B cell (primary cell): ENCODE data around the gene CACUL1. TPM values are rescaled to one million over a fixed set of nuclear protein-coding genes. Genes with fewer than 3 reads are reported as not detected.

Experiments
- ATAC-seq: fragments of 200-7000 bp; cut with Tn5 transposase; one replicate; pipeline ENCODE4 v1.10.0; 2021; ENCODE audit warnings: low read depth, mild to moderate bottlenecking, moderate number of reproducible peaks, moderate library complexity
- CTCF ChIA-PET: fragments of 350-600 bp; sonication (Branson Sonifier 250); formaldehyde crosslinking; loops from one replicate; lab custom pipeline; 2021; ENCODE audit warnings: antibody characterized with exemption, inconsistent platforms; lab: Charles Lee
- POLR2A ChIA-PET: fragments of 350-600 bp; sonication (Branson Sonifier 250); formaldehyde crosslinking; loops from one replicate; lab custom pipeline; 2021; ENCODE audit warnings: antibody characterized with exemption; lab: Charles Lee
- DNase-seq: peaks from one replicate; pipeline ENCODE4 v3.0.0; 2013
- H2AFZ ChIP-seq: 2 replicates; pipeline ENCODE4 v1.6.1; 2012; ENCODE audit warnings: mild to moderate bottlenecking, low read depth, low read length; ENCODE audit not compliant: insufficient read depth, poor library complexity, severe bottlenecking
- H3K27ac ChIP-seq, 2 donors: 1 replicate in 1 of 2; 2 replicates in 1 of 2; pipeline ENCODE4 v1.5.1; 2012 to 2013; ENCODE audit warnings: low read length in 2 of 2, mild to moderate bottlenecking in 2 of 2, moderate library complexity in 1 of 2
- H3K27me3 ChIP-seq, 4 experiments: fragments of 200-600 bp in 1 of 4; sonication (generic) in 1 of 4; replicated peaks in 1 of 4; 1 replicate in 2 of 4; 2 replicates in 2 of 4; pipeline versions ENCODE4 v1.6.1 to v1.7.0; 2013 to 2016; ENCODE audit warnings: low read length in 3 of 4, mild to moderate bottlenecking in 2 of 4, mixed read lengths in 1 of 4, moderate library complexity in 1 of 4; ENCODE audit not compliant: insufficient read depth in 4 of 4, control insufficient read depth in 3 of 4; ENCODE audit errors: control extremely low read depth in 1 of 4
- H3K36me3 ChIP-seq, 2 experiments: replicated peaks in 1 of 2; 1 replicate in 1 of 2; 2 replicates in 1 of 2; pipeline versions ENCODE4 v1.6.1 to v1.7.1; 2013; ENCODE audit warnings: low read length in 1 of 2; ENCODE audit not compliant: insufficient read depth in 2 of 2, control insufficient read depth in 1 of 2; ENCODE audit errors: control extremely low read depth in 1 of 2, extremely low read depth in 1 of 2
- H3K4me1 ChIP-seq, 2 donors: fragments of 200-600 bp in 1 of 2; sonication (generic) in 1 of 2; 1 replicate in 1 of 2; 2 replicates in 1 of 2; pipeline versions ENCODE4 v1.5.1 to v1.6.1; 2013 to 2017; ENCODE audit warnings: low read length in 2 of 2; ENCODE audit not compliant: control insufficient read depth in 2 of 2, insufficient read depth in 2 of 2
- H3K4me2 ChIP-seq: replicated peaks from 2 replicates; pipeline ENCODE3; 2012; ENCODE audit warnings: mild to moderate bottlenecking, low read depth, low read length; ENCODE audit not compliant: poor library complexity, severe bottlenecking
- H3K4me3 ChIP-seq, 5 experiments: fragments of 200-600 bp in 1 of 5; sonication (generic) in 1 of 5; 1 replicate in 3 of 5; 2 replicates in 2 of 5; pipeline versions ENCODE4 v1.5.1 to v1.7.0; 2011 to 2016; ENCODE audit warnings: low read length in 4 of 5, mild to moderate bottlenecking in 4 of 5, low read depth in 2 of 5, control low read depth in 1 of 5, moderate library complexity in 1 of 5; ENCODE audit not compliant: insufficient read depth in 1 of 5; ENCODE audit errors: control extremely low read depth in 1 of 5, extremely low read depth in 1 of 5
- H3K79me2 ChIP-seq: fragments of 200-600 bp; sonication (generic); one replicate; pipeline ENCODE4 v1.6.0; 2016; ENCODE audit warnings: low read length; ENCODE audit not compliant: control insufficient read depth, insufficient read depth
- H3K9ac ChIP-seq: fragments of 200-600 bp; sonication (generic); 2 replicates; pipeline ENCODE4 v1.6.1; 2017; ENCODE audit warnings: mild to moderate bottlenecking, low read length, moderate library complexity
- H3K9me3 ChIP-seq, 3 donors: one replicate each; pipeline versions ENCODE4 v1.6.1 to v1.7.1; 2013; ENCODE audit warnings: low read length in 2 of 3; ENCODE audit not compliant: control insufficient read depth in 2 of 3, insufficient read depth in 1 of 3; ENCODE audit errors: control extremely low read depth in 1 of 3
- H4K20me1 ChIP-seq: 2 replicates; pipeline ENCODE4 v1.6.0; 2012; ENCODE audit warnings: mild to moderate bottlenecking, low read length; ENCODE audit not compliant: insufficient read depth, control insufficient read depth, poor library complexity, severe bottlenecking
- H3K27ac Mint-ChIP-seq: one replicate; pipeline ENCODE4 v1.8.0; 2021; ENCODE audit warnings: mixed read lengths
- H3K27me3 Mint-ChIP-seq: one replicate; pipeline ENCODE4 v1.8.0; 2021; ENCODE audit warnings: mixed read lengths
- H3K4me1 Mint-ChIP-seq: one replicate; pipeline ENCODE4 v1.8.0; 2021; ENCODE audit warnings: mixed read lengths
- H3K4me3 Mint-ChIP-seq: one replicate; pipeline ENCODE4 v1.8.0; 2021; ENCODE audit warnings: mixed read lengths
- H3K9me3 Mint-ChIP-seq: one replicate; pipeline ENCODE4 v1.8.0; 2022; ENCODE audit warnings: mixed read lengths; ENCODE audit not compliant: insufficient read depth
- CTCF ChIP-seq: fragments of 200-600 bp; IDR thresholded peaks from one replicate; pipeline ENCODE4 v1.8.0; 2022; ENCODE audit warnings: antibody characterized with exemption, mild to moderate bottlenecking
- EZH2 ChIP-seq: IDR thresholded peaks from 2 replicates; pipeline ENCODE4 v1.6.1; 2012; ENCODE audit warnings: borderline replicate concordance, low read depth, mild to moderate bottlenecking, moderate library complexity, low read length; ENCODE audit not compliant: insufficient read depth, poor library complexity, severe bottlenecking
- WGBS: methylation state at CpG from one replicate; pipeline ENCODE4 v1.1.5; 2013; ENCODE audit warnings: missing lambda C conversion rate; ENCODE audit not compliant: insufficient coverage; 5-methylcytosine and 5-hydroxymethylcytosine counted together
- intact Hi-C: fragments of 100-400 bp; cut with micrococcal nuclease; formaldehyde crosslinking; loops from one replicate; pipeline ENCODE4 v1.10.0; 2022
- polyA plus RNA-seq: library from polyadenylated mRNA; depleted of rRNA; stranded (reverse); fragments of >200 nt; gene quantifications from 2 replicates; pipeline ENCODE4 v1.2.3, GENCODE V29; 2012
- total RNA-seq, 2 donors: library from RNA; stranded (reverse); fragments of 120-200 nt in 1 of 2; gene quantifications; 1 replicate in 1 of 2; 2 replicates in 1 of 2; pipeline versions ENCODE4 v1.2.3 to v1.2.4, GENCODE V29; 2013 to 2022

The CACUL1 gene
- total and polyA plus RNA-seq, 2 donors (not counting 1 experiment from before 2014, with no cell fraction given) = 7.4 to 39.5 TPM

GRCh38 chr10:118735294-118735693 is 19.5 kb downstream of the CACUL1 start:
- ChIA-PET CTCF (interaction anchor here (1.3 to 1.5 kb wide), 2 partner anchors 14 to 19 kb away, joined by 4 to 6 read pairs; partner anchors contain the start of gene CACUL1), POLR2A (no interaction called here)
- no peak overlapping the region for H3K4me3 Mint-ChIP-seq
- Histone ChIP-seq H2AFZ (no peak overlapping the region), H3K79me2 (peaks cover 97% of the 10 kb centered on the region), H3K9ac (no peak overlapping the region), H3K27me3 (no peaks in the 10 kb centered on the region), H3K36me3 (no peaks in the 10 kb centered on the region), H3K27ac (no peak overlapping the region), H3K9me3 (no peaks in the 10 kb centered on the region), H3K4me1 (peaks cover 13 to 31% of the 10 kb centered on the region in 2 donors), H4K20me1 (peaks cover 15% of the 10 kb centered on the region), H3K4me3 (no peak overlapping the region), H3K4me2 (no peak overlapping the region)
- intact Hi-C loops = no loop called here
- H3K9me3 Mint-ChIP-seq = no peaks in the 10 kb centered on the region
- DNase-seq = no peak
- H3K27me3 Mint-ChIP-seq = no peaks in the 10 kb centered on the region
- WGBS = no CpG with 5 or more reads among the region's 1 CpG
- ATAC-seq = no peak
- TF ChIP-seq EZH2 (no peak), CTCF (no peak)
- H3K27ac Mint-ChIP-seq = no peak overlapping the region
- H3K4me1 Mint-ChIP-seq = peaks cover 67% of the 10 kb centered on the region

GRCh38 chr10:118734475-118734874 is 20.3 kb downstream of the CACUL1 start:
- TF ChIP-seq EZH2 (no peak), CTCF (no peak)
- H3K36me3 ChIP-seq = no peaks in the 10 kb centered on the region
- POLR2A ChIA-PET = no interaction called here
- Mint-ChIP-seq H3K27ac (no peak overlapping the region), H3K27me3 (no peaks in the 10 kb centered on the region), H3K4me1 (peaks cover 69% of the 10 kb centered on the region), H3K9me3 (no peaks in the 10 kb centered on the region), H3K4me3 (no peak overlapping the region)
- no peak for ATAC-seq
- intact Hi-C loops = no loop called here
- WGBS = no CpG with 5 or more reads among the region's 2 CpGs
- CTCF ChIA-PET = interaction anchor here (1.5 kb wide), 1 partner anchor 13 kb away, joined by 6 read pairs; no protein-coding TSS in a partner anchor
- peaks cover 15% of the 10 kb centered on the region for H4K20me1 ChIP-seq
- no peak overlapping the region for H3K9ac ChIP-seq
- no peak overlapping the region for H3K4me2 ChIP-seq
- H3K4me1 ChIP-seq = peaks cover 19 to 35% of the 10 kb centered on the region in 2 donors
- no peaks in the 10 kb centered on the region for H3K27me3 ChIP-seq
- H3K4me3 ChIP-seq = no peak overlapping the region
- H3K27ac ChIP-seq = no peak overlapping the region
- no peak for DNase-seq
- H3K9me3 ChIP-seq = no peaks in the 10 kb centered on the region
- H2AFZ ChIP-seq = no peak overlapping the region
- H3K79me2 ChIP-seq = peaks cover 93% of the 10 kb centered on the region
